Stomach (tissue), 9 donors: ENCODE results near the gene CELF2. TPM values are rescaled to one million over a fixed set of nuclear protein-coding genes. Genes with fewer than 3 reads are reported as not detected.
A peak's percentile ranks its signal among the peaks of the same experiment; 100 is the strongest.

Experiments
- DNase-seq, 2 donors: peaks; one replicate each; pipeline versions ENCODE4 v3.0.0 to v3.0.0-alpha.2; 2013 to 2019
- H3K27ac ChIP-seq, 5 donors: fragments of 200-600 bp in 4 of 5; sonication (generic) in 4 of 5; one replicate each; pipeline ENCODE4 v1.5.1; 2013 to 2019; ENCODE audit warnings: mild to moderate bottlenecking in 1 of 5, moderate library complexity in 1 of 5
- H3K27me3 ChIP-seq, 3 donors: fragments of 200-600 bp; sonication (generic); one replicate each; pipeline ENCODE4 v1.5.1; 2017 to 2019; ENCODE audit warnings: mixed run types in 1 of 3
- H3K36me3 ChIP-seq, 4 donors: fragments of 200-600 bp; sonication (generic); 1 replicate in 3 of 4; 2 replicates in 1 of 4; pipeline ENCODE4 v1.5.1; 2016 to 2019
- H3K4me1 ChIP-seq, 4 donors: fragments of 200-600 bp; sonication (generic); one replicate each; pipeline ENCODE4 v1.5.1; 2016 to 2019
- H3K4me3 ChIP-seq, 4 donors: fragments of 200-600 bp; sonication (generic) in 3 of 4; one replicate each; pipeline ENCODE4 v1.5.1; 2016 to 2019; ENCODE audit warnings: mild to moderate bottlenecking in 1 of 4
- H3K9me3 ChIP-seq, 4 donors: fragments of 200-600 bp; sonication (generic); one replicate each; pipeline ENCODE4 v1.5.1; 2016 to 2019
- CTCF ChIP-seq, 7 experiments: fragments of 450-650 bp in 4 of 7; fragments of 200-600 bp in 3 of 7; sonication (generic) in 3 of 7; IDR thresholded peaks; one replicate each; pipeline ENCODE4 v1.5.1; 2016 to 2019; ENCODE audit warnings: antibody characterized with exemption in 7 of 7, control low read depth in 2 of 7, mild to moderate bottlenecking in 1 of 7
- EP300 ChIP-seq: sonication (generic); formaldehyde crosslinking; IDR thresholded peaks from one replicate; pipeline ENCODE4 v1.6.1; 2017; ENCODE audit warnings: antibody characterized with exemption
- POLR2A ChIP-seq, 4 donors: fragments of 450-650 bp; IDR thresholded peaks; one replicate each; pipeline ENCODE4 v1.6.1; 2016; ENCODE audit warnings: antibody characterized with exemption in 4 of 4, control low read depth in 2 of 4, mild to moderate bottlenecking in 1 of 4, moderate library complexity in 1 of 4
- POLR2AphosphoS5 ChIP-seq, 3 donors: sonication (generic); formaldehyde crosslinking; IDR thresholded peaks; one replicate each; pipeline ENCODE4 v1.6.1; 2016; ENCODE audit warnings: antibody characterized with exemption in 3 of 3
- WGBS, 5 donors: extraction: QIAGEN DNeasy Blood & Tissue Kit in 3 of 5; methylation state at CpG; one replicate each; pipeline versions ENCODE4 v1.1.5 to v1.1.7; 2013 to 2018; 5-methylcytosine and 5-hydroxymethylcytosine counted together
- intact Hi-C: fragments of 100-400 bp; cut with DNase I; formaldehyde crosslinking; loops from one replicate; pipeline ENCODE4 v1.15.1; 2023; ENCODE audit warnings: low total_unique reads
- polyA plus RNA-seq, 3 donors: library from polyadenylated mRNA; stranded (reverse); fragments of 200-250 nt; gene quantifications; one replicate each; pipeline ENCODE4 v1.2.3, GENCODE V29; 2013
- total RNA-seq, 5 donors: library from RNA; depleted of rRNA; stranded (reverse); fragments of >200 nt; gene quantifications; one replicate each; pipeline versions ENCODE4 v1.1.0 to v1.2.3, GENCODE V29; 2014 to 2016
- donor health status: healthy with polysubstance abuse.
- donor health status: Bipolar disorder and iron deficiency.
- donor health status: healthy.

The CELF2 gene
- total and polyA plus RNA-seq, 8 donors: 3.9 to 65.3 (median 36.1) TPM

- Histone ChIP-seq H3K36me3 (peaks cover 10 to 68% (median 46%) of the 10 kb centered on the region in 4 donors), H3K9me3 (no peaks in the 10 kb centered on the region), H3K4me1 (peaks cover 0 to 21% (median 6%) of the 10 kb centered on the region in 4 donors), H3K27me3 (no peaks in the 10 kb centered on the region), H3K27ac (no peak overlapping the region), H3K4me3 (no peak overlapping the region)
- TF ChIP-seq EP300: no peak
- TF ChIP-seq CTCF (IDR thresholded peaks at IDR 0.05): no peak
- no peak for TF ChIP-seq POLR2A (IDR thresholded peaks at IDR 0.05)
- TF ChIP-seq POLR2AphosphoS5 (IDR thresholded peaks at IDR 0.05): no peak
- intact Hi-C loops: no loop called here
- WGBS, 5 donors: 76 to 82% (median 80%) methylated on average over 7 of the region's 7 CpGs
- DNase-seq: no peak
Observed at GRCh38 chr10:11255796-11256444, 238.2 kb downstream of the CELF2 start.

GRCh38 chr10:11256896-11257295 is 239.2 kb downstream of the CELF2 start:
- Histone ChIP-seq H3K36me3 (peaks cover 10 to 68% (median 43%) of the 10 kb centered on the region in 4 donors), H3K4me3 (no peak overlapping the region), H3K27ac (no peak overlapping the region), H3K9me3 (no peaks in the 10 kb centered on the region), H3K4me1 (peaks cover 0 to 28% (median 8%) of the 10 kb centered on the region in 4 donors), H3K27me3 (no peaks in the 10 kb centered on the region)
- DNase-seq: no peak
- no peak for TF ChIP-seq POLR2A (IDR thresholded peaks at IDR 0.05)
- TF ChIP-seq EP300: no peak
- no peak for TF ChIP-seq CTCF (IDR thresholded peaks at IDR 0.05)
- no peak for TF ChIP-seq POLR2AphosphoS5 (IDR thresholded peaks at IDR 0.05)
- intact Hi-C loops: no loop called here
- 75 to 90% (median 86%) methylated on average over 13 of the region's 13 CpGs for WGBS, 5 donors

GRCh38 chr10:11257440-11258090 is 239.9 kb downstream of the CELF2 start:
- H3K4me3 ChIP-seq: no peak overlapping the region
- peaks cover 10 to 61% (median 40%) of the 10 kb centered on the region in 4 donors for H3K36me3 ChIP-seq
- no peaks in the 10 kb centered on the region for H3K9me3 ChIP-seq
- DNase-seq: no peak
- H3K4me1 ChIP-seq: peaks cover 0 to 28% (median 10%) of the 10 kb centered on the region in 4 donors
- no peak for TF ChIP-seq POLR2A (IDR thresholded peaks at IDR 0.05)
- no peak for TF ChIP-seq CTCF (IDR thresholded peaks at IDR 0.05)
- TF ChIP-seq POLR2AphosphoS5 (IDR thresholded peaks at IDR 0.05): no peak
- no peak for TF ChIP-seq EP300
- no peaks in the 10 kb centered on the region for H3K27me3 ChIP-seq
- no peak overlapping the region for H3K27ac ChIP-seq
- intact Hi-C loops: no loop called here
- 81 to 90% (median 84%) methylated on average over 13 of the region's 13 CpGs for WGBS, 5 donors

- Histone ChIP-seq H3K36me3 (peaks cover 10 to 65% (median 35%) of the 10 kb centered on the region in 4 donors), H3K9me3 (no peaks in the 10 kb centered on the region), H3K27ac (no peak overlapping the region), H3K4me3 (no peak overlapping the region), H3K4me1 (peaks cover 0 to 28% (median 10%) of the 10 kb centered on the region in 4 donors), H3K27me3 (no peaks in the 10 kb centered on the region)
- WGBS, 5 donors: 70 to 77% (median 74%) methylated on average over 9 of the region's 9 CpGs
- intact Hi-C loops: no loop called here
- no peak for TF ChIP-seq EP300
- no peak for TF ChIP-seq POLR2AphosphoS5 (IDR thresholded peaks at IDR 0.05)
- no peak for TF ChIP-seq CTCF (IDR thresholded peaks at IDR 0.05)
- DNase-seq: peak in 1 of 2 donors; percentile 21
Observed at GRCh38 chr10:11260170-11260569, 242.5 kb downstream of the CELF2 start.
